K562 (cell line): Measurements from ENCODE around the gene SPHK1. TPM values are rescaled to one million over a fixed set of nuclear protein-coding genes. Genes with fewer than 3 reads are reported as not detected.

ENCODE experiments used
- ATAC-seq: fragments of 200-7000 bp; cut with Tn5 transposase; 3 replicates; pipeline ENCODE4 v1.9.1; 2020; ENCODE audit warnings: moderate library complexity
- BruUV-seq: library from RNA; stranded (reverse); fragments of 400-500 nt; replicated peaks from 2 replicates; lab custom pipeline; 2021; lab: Mats Ljungman, UMichigan
- CTCF ChIA-PET: fragments of 300-600 bp; formaldehyde crosslinking; extraction: SDS; loops from one replicate; lab custom pipeline; 2021; ENCODE audit warnings: low intra/inter-chr PET ratio; lab: Yijun Ruan, JAX
- POLR2A ChIA-PET: fragments of 300-600, 350-650 bp; sonication (Branson Sonifier 250); formaldehyde crosslinking; extraction: SDS; loops from one replicate; lab custom pipeline; 2021; ENCODE audit warnings: antibody characterized with exemption, inconsistent platforms; lab: Yijun Ruan, JAX
- DNase-seq, 4 experiments: peaks; one replicate each; pipeline versions ENCODE4 v3.0.0 to v3.0.0-alpha.2; 2011 to 2018; ENCODE audit warnings: low spot score in 3 of 4, mixed read lengths in 3 of 4; ENCODE audit errors: extremely low read depth in 1 of 4
- FAIRE-seq: peaks from 2 replicates; lab custom pipeline; 2011; peaks lifted over from hg19 to GRCh38; lab: Jason Lieb, UNC
- H2AFZ ChIP-seq: 2 replicates; pipeline ENCODE4 v1.6.0; 2011; ENCODE audit warnings: low read depth, low read length, control low read depth, inconsistent platforms
- H3K27ac ChIP-seq: fragments of 200-600 bp; 3 replicates; pipeline ENCODE4 v1.8.0; 2011; ENCODE audit warnings: low read depth, mild to moderate bottlenecking, control low read depth, inconsistent platforms, low read length, moderate library complexity, mixed read lengths; ENCODE audit errors: extremely low read depth
- H3K27me3 ChIP-seq, 2 experiments: fragments of 300-600 bp in 1 of 2; 2 replicates in 1 of 2; 3 replicates in 1 of 2; pipeline versions ENCODE4 v1.6.0 to v1.8.0; 2011; ENCODE audit warnings: inconsistent platforms in 2 of 2, low read length in 2 of 2, mild to moderate bottlenecking in 1 of 2, mixed read lengths in 1 of 2, moderate library complexity in 1 of 2; ENCODE audit not compliant: control insufficient read depth in 2 of 2, insufficient read depth in 2 of 2
- H3K36me3 ChIP-seq: fragments of 300-600 bp; 3 replicates; pipeline ENCODE4 v1.8.0; 2011; ENCODE audit warnings: mild to moderate bottlenecking, low read length, inconsistent platforms; ENCODE audit not compliant: control insufficient read depth, insufficient read depth
- H3K4me1 ChIP-seq, 2 experiments: fragments of 200-600 bp in 1 of 2; replicated peaks in 1 of 2; 2 replicates in 1 of 2; 3 replicates in 1 of 2; pipeline versions ENCODE4 v1.5.1 to v1.8.0; 2011; ENCODE audit warnings: inconsistent platforms in 2 of 2, low read length in 2 of 2, mild to moderate bottlenecking in 1 of 2, mixed read lengths in 1 of 2, moderate library complexity in 1 of 2; ENCODE audit not compliant: control insufficient read depth in 2 of 2, insufficient read depth in 2 of 2
- H3K4me2 ChIP-seq: 2 replicates; pipeline ENCODE4 v1.6.1; 2011; ENCODE audit warnings: low read length, control low read depth, inconsistent platforms, mixed read lengths; ENCODE audit not compliant: insufficient read depth
- H3K4me3 ChIP-seq: fragments of 200-600 bp; sonication (generic), shearing (Covaris generic); 2 replicates; pipeline ENCODE4 v1.5.1; 2016; ENCODE audit warnings: control low read depth, inconsistent platforms
- H3K79me2 ChIP-seq: fragments of 200-600 bp; 3 replicates; pipeline ENCODE4 v1.8.0; 2011; ENCODE audit warnings: low read length, inconsistent platforms; ENCODE audit not compliant: control insufficient read depth, insufficient read depth
- H3K9ac ChIP-seq, 2 experiments: 2 replicates each; pipeline versions ENCODE4 v1.6.0 to v1.6.1; 2011; ENCODE audit warnings: low read depth in 2 of 2, low read length in 2 of 2, control low read depth in 1 of 2, inconsistent platforms in 1 of 2, mild to moderate bottlenecking in 1 of 2, mixed read lengths in 1 of 2; ENCODE audit not compliant: insufficient read depth in 1 of 2
- H3K9me1 ChIP-seq: one replicate; pipeline ENCODE4 v1.6.0; 2011; ENCODE audit warnings: inconsistent platforms, mild to moderate bottlenecking, low read length, moderate library complexity; ENCODE audit not compliant: control insufficient read depth, insufficient read depth
- H3K9me3 ChIP-seq: replicated peaks from 2 replicates; pipeline ENCODE4 v1.5.1; 2011; ENCODE audit warnings: low read depth, low read length, inconsistent platforms; ENCODE audit not compliant: control insufficient read depth, insufficient read depth
- H4K20me1 ChIP-seq: replicated peaks from 2 replicates; pipeline ENCODE4 v1.6.1; 2011; ENCODE audit warnings: low read length, inconsistent platforms, mixed read lengths; ENCODE audit not compliant: control insufficient read depth, insufficient read depth
- GABPB2 ChIP-seq: fragments of 250-450 bp; sonication (Bioruptor Pico); conservative IDR thresholded peaks from 2 replicates; pipeline ENCODE4 v1.5.1; 2021; ENCODE audit warnings: mild to moderate bottlenecking
- MTF1 ChIP-seq: fragments of 250-450 bp; sonication (Bioruptor Pico); IDR thresholded peaks from 2 replicates; pipeline ENCODE4 v1.9.0; 2021; ENCODE audit warnings: moderate library complexity, mild to moderate bottlenecking, inconsistent platforms, borderline replicate concordance
- NCOA6 ChIP-seq: fragments of 450-650 bp; IDR thresholded peaks from 2 replicates; pipeline ENCODE4 v1.6.1; 2017; ENCODE audit warnings: mild to moderate bottlenecking
- NR2F6 ChIP-seq: fragments of 450-650 bp; formaldehyde crosslinking; IDR thresholded peaks from 2 replicates; pipeline ENCODE4 v1.4.0; 2020; ENCODE audit warnings: mild to moderate bottlenecking
- SLC30A9 ChIP-seq: fragments of 250-450 bp; sonication (Bioruptor Pico); IDR thresholded peaks from 2 replicates; pipeline ENCODE4 v1.8.0; 2022; ENCODE audit warnings: mild to moderate bottlenecking, moderate library complexity
- SRSF3 ChIP-seq: fragments of 200-400 bp; formaldehyde crosslinking; IDR thresholded peaks from 2 replicates; pipeline ENCODE4 v1.6.1; 2016; ENCODE audit warnings: mild to moderate bottlenecking, low read length, moderate library complexity; ENCODE audit not compliant: insufficient read depth
- ZNF140 ChIP-seq: fragments of 250-450 bp; sonication (Bioruptor Pico); IDR thresholded peaks from 2 replicates; pipeline ENCODE4 v1.8.0; 2021; ENCODE audit warnings: moderate library complexity, mild to moderate bottlenecking, inconsistent platforms
- ZNF175 ChIP-seq: fragments of 200-800 bp; sonication (Bioruptor generic); IDR thresholded peaks from 2 replicates; pipeline ENCODE4 v1.6.1; 2016; ENCODE audit warnings: low read depth, mild to moderate bottlenecking, missing genetic modification characterization, missing compliant biosample characterization
- ZNF408 ChIP-seq: fragments of 250-450 bp; sonication (Bioruptor Pico); IDR thresholded peaks from 2 replicates; pipeline ENCODE4 v1.4.0; 2020; ENCODE audit warnings: low read depth, mild to moderate bottlenecking, moderate library complexity
- ZNF561 ChIP-seq: fragments of 450-650 bp; formaldehyde crosslinking; conservative IDR thresholded peaks from 2 replicates; pipeline ENCODE4 v1.4.0; 2020; ENCODE audit warnings: mild to moderate bottlenecking, moderate library complexity
- ZNF707 ChIP-seq: fragments of 250-450 bp; sonication (Bioruptor Pico); conservative IDR thresholded peaks from 2 replicates; pipeline ENCODE4 v1.8.0; 2022; ENCODE audit warnings: inconsistent platforms, mild to moderate bottlenecking, moderate library complexity
- ZNF780A ChIP-seq: fragments of 250-450 bp; sonication (Bioruptor Pico); IDR thresholded peaks from 2 replicates; pipeline ENCODE4 v1.5.0; 2021; ENCODE audit warnings: mild to moderate bottlenecking
- WGBS: fragments of 100-300 bp; shearing (Covaris generic); methylation state at CpG from one replicate; pipeline ENCODE4 v1.1.6; 2016; ENCODE audit warnings: low coverage, mixed read lengths; ENCODE audit not compliant: insufficient coverage; ENCODE audit errors: missing lambda C conversion rate; 5-methylcytosine and 5-hydroxymethylcytosine counted together
- in situ Hi-C: fragments of 300-500 bp; cut with MboI; formaldehyde crosslinking; loops from 4 replicates; pipeline ENCODE4 v1.15.0; 2018; ENCODE audit warnings: inconsistent platforms, mixed read lengths
- intact Hi-C: fragments of 100-400 bp; cut with micrococcal nuclease; formaldehyde crosslinking; loops from 2 replicates; pipeline ENCODE4 v1.14.2; 2022
- polyA plus RNA-seq, 8 experiments: library from polyadenylated mRNA; depleted of rRNA in 4 of 8; stranded (reverse) in 5 of 8; unstranded in 3 of 8; fragments of >200 nt; fragmentation: Nextera tagmentation in 2 of 8; fragmentation: Illumina TruSeq in 1 of 8; extraction: Ambion mirVana in 2 of 8; extraction: Trizol in 1 of 8; gene quantifications; 2 replicates each; pipeline versions ENCODE4 v1.2.1 to v1.2.3, GENCODE V29; 2011 to 2014; ENCODE audit warnings: inconsistent platforms in 1 of 8, missing spikeins in 1 of 8
- total RNA-seq, 7 experiments: library from RNA; depleted of rRNA in 6 of 7; stranded (reverse); fragments of >200 nt in 6 of 7; fragmentation: Illumina TruSeq in 2 of 7; extraction: Trizol in 2 of 7; gene quantifications; 2 replicates each; pipeline versions ENCODE4 v1.2.1 to v1.2.3, GENCODE V29; 2011 to 2021; ENCODE audit warnings: low replicate concordance in 1 of 7
- TF ChIP-seq, protein P1 (sequence below): fragments of 450-650 bp; IDR thresholded peaks from 2 replicates; pipeline ENCODE4 v1.7.0; 2016; ENCODE audit warnings: borderline replicate concordance
- TF ChIP-seq, protein P2 (sequence below): fragments of 250-450 bp; sonication (Bioruptor Pico); IDR thresholded peaks from 2 replicates; pipeline ENCODE4 v1.8.0; 2022; ENCODE audit warnings: inconsistent platforms, mild to moderate bottlenecking, moderate library complexity, borderline replicate concordance
- TF ChIP-seq, protein P3 (sequence below): sonication (generic); formaldehyde crosslinking; IDR thresholded peaks from 2 replicates; pipeline ENCODE4 v1.8.1; 2023; ENCODE audit warnings: mild to moderate bottlenecking, missing genetic modification reagents

Gene SPHK1
- total and polyA plus RNA-seq, 9 of the 15 experiments (the other 6 are each of a cell fraction or from before 2014, with no cell fraction given) = 0.21 to 60.3 (median 14.5) TPM

DNA sequence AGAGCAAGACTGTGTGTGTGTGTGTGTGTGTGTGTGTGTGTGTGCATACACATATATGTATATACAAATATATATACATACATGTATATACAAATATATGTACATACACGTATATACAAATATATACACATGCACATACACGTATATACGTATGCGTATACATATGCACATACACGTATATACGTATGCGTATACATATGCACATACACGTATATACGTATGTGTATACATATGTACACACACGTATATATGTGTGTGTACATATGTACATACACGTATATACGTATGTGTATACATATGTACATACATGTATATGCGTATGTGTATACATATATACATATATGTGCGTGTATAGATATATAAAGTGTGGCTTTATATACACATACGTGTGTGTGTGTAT is 31.4 kb downstream of the SPHK1 start:
- H3K9ac ChIP-seq = no peak overlapping the region
- H3K4me1 ChIP-seq = peaks cover 23 to 49% of the 10 kb centered on the region in 2 experiments
- peaks cover 8% of the 10 kb centered on the region for H3K9me1 ChIP-seq
- in situ Hi-C loops (no loop called here), intact Hi-C loops (no loop called here)
- ChIA-PET POLR2A (interaction anchor here (3.6 kb wide), 1 partner anchor 10 kb away, joined by 22 read pairs; no protein-coding TSS in a partner anchor), CTCF (no interaction called here)
- no peak for ATAC-seq
- no peak overlapping the region for H3K4me2 ChIP-seq
- no peak overlapping the region for H2AFZ ChIP-seq
- no TSS peak for BruUV-seq
- H3K9me3 ChIP-seq = no peaks in the 10 kb centered on the region
- H3K27me3 ChIP-seq = no peaks in the 10 kb centered on the region
- no peak overlapping the region for H3K4me3 ChIP-seq
- H3K79me2 ChIP-seq = peaks cover 52% of the 10 kb centered on the region
- 94% methylated on average over 15 of the region's 15 CpGs for WGBS
- peaks cover 47% of the 10 kb centered on the region for H4K20me1 ChIP-seq
- H3K27ac ChIP-seq = no peak overlapping the region
- DNase-seq = no peak
- no peak for FAIRE-seq
- H3K36me3 ChIP-seq = peaks cover 27% of the 10 kb centered on the region; the same call in 1 of the 3 replicates
- TF ChIP-seq MTF1 (CRISPR knock-in tag) (peak; percentile 86; the same call in 1 of the 2 replicates), ZNF175 (CRISPR knock-in tag) (no peak), GABPB2 (CRISPR knock-in tag) (0 out of 2 replicates have a peak, but pooled peaks have one; percentile 64), ZNF140 (peak; percentile 64; the same call in 1 of the 2 replicates), SLC30A9 (CRISPR knock-in tag) (peak; percentile 62; the same call in 1 of the 2 replicates), SRSF3 (no peak), ZNF408 (CRISPR knock-in tag) (peak; percentile 63; the same call in 1 of the 2 replicates), ZNF707 (CRISPR knock-in tag) (peak; percentile 47; the same call in 1 of the 2 replicates), ZNF561 (CRISPR knock-in tag) (no peak), NCOA6 (no peak), ZNF780A (CRISPR knock-in tag) (no peak), NR2F6 (CRISPR knock-in tag) (peak; percentile 77; the same call in 1 of the 2 replicates)
- TF ChIP-seq, protein P1, sequence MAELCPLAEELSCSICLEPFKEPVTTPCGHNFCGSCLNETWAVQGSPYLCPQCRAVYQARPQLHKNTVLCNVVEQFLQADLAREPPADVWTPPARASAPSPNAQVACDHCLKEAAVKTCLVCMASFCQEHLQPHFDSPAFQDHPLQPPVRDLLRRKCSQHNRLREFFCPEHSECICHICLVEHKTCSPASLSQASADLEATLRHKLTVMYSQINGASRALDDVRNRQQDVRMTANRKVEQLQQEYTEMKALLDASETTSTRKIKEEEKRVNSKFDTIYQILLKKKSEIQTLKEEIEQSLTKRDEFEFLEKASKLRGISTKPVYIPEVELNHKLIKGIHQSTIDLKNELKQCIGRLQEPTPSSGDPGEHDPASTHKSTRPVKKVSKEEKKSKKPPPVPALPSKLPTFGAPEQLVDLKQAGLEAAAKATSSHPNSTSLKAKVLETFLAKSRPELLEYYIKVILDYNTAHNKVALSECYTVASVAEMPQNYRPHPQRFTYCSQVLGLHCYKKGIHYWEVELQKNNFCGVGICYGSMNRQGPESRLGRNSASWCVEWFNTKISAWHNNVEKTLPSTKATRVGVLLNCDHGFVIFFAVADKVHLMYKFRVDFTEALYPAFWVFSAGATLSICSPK = no peak
- TF ChIP-seq, protein P2, sequence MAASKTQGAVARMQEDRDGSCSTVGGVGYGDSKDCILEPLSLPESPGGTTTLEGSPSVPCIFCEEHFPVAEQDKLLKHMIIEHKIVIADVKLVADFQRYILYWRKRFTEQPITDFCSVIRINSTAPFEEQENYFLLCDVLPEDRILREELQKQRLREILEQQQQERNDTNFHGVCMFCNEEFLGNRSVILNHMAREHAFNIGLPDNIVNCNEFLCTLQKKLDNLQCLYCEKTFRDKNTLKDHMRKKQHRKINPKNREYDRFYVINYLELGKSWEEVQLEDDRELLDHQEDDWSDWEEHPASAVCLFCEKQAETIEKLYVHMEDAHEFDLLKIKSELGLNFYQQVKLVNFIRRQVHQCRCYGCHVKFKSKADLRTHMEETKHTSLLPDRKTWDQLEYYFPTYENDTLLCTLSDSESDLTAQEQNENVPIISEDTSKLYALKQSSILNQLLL (CRISPR knock-in tag) = peak; percentile 89
- TF ChIP-seq, protein P3, sequence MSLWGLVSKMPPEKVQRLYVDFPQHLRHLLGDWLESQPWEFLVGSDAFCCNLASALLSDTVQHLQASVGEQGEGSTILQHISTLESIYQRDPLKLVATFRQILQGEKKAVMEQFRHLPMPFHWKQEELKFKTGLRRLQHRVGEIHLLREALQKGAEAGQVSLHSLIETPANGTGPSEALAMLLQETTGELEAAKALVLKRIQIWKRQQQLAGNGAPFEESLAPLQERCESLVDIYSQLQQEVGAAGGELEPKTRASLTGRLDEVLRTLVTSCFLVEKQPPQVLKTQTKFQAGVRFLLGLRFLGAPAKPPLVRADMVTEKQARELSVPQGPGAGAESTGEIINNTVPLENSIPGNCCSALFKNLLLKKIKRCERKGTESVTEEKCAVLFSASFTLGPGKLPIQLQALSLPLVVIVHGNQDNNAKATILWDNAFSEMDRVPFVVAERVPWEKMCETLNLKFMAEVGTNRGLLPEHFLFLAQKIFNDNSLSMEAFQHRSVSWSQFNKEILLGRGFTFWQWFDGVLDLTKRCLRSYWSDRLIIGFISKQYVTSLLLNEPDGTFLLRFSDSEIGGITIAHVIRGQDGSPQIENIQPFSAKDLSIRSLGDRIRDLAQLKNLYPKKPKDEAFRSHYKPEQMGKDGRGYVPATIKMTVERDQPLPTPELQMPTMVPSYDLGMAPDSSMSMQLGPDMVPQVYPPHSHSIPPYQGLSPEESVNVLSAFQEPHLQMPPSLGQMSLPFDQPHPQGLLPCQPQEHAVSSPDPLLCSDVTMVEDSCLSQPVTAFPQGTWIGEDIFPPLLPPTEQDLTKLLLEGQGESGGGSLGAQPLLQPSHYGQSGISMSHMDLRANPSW (CRISPR knock-in tag) = no peak
